Kidney epithelial cell (primary cell): ENCODE measurements around the gene UGT2B28. TPM values are rescaled to one million over a fixed set of nuclear protein-coding genes. Genes with fewer than 3 reads are reported as not detected.

ENCODE experiments used
- total RNA-seq: library from RNA; depleted of rRNA; stranded (reverse); fragments of >200 nt; gene quantifications from 2 replicates; pipeline ENCODE4 v1.2.3, GENCODE V29; 2015

The UGT2B28 gene
- total RNA-seq, 1 donor from 2014 or later: not detected

Other genes with a start within 250 kb of the UGT2B28 start
- gene UGT2B7, start 184.0 kb upstream of the UGT2B28 start, total RNA-seq: 42.7 and 45.9 TPM in 2 replicates
- gene UGT2B11, start 65.7 kb upstream of the UGT2B28 start, total RNA-seq: not detected in 2 replicates
- 0.42 TPM in 1 of 2 replicates, not detected in the other for gene UGT2B4, start 215.4 kb downstream of the UGT2B28 start, total RNA-seq